CD4-positive, alpha-beta T cell treated with Interferon alpha-2 for 1 hour (primary cell): ENCODE measurements around the gene XRCC4.

ENCODE experiments used
- DNase-seq, 2 donors: peaks; one replicate each; pipeline ENCODE4 v3.0.0-alpha.2; 2020 to 2022

Gene XRCC4

DNA sequence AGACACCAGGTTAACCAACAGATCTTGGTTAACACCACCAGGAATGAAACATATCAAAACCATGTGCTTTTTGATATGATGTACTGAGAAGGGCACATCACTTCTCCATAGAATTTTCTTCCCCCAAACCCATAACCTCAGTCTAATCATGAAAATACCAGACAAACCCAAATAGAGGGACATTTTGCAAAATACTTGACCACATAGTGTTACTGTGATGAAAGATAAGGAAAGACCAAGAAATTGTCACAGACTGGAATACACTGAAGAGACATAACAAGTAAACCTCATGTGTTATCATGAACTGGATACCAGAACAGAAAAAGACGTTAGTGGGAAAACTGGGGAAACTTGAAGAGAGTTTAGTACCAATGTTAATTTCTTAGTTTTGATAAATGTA is 319.3 kb downstream of the XRCC4 start:
- no peak for DNase-seq

DNA sequence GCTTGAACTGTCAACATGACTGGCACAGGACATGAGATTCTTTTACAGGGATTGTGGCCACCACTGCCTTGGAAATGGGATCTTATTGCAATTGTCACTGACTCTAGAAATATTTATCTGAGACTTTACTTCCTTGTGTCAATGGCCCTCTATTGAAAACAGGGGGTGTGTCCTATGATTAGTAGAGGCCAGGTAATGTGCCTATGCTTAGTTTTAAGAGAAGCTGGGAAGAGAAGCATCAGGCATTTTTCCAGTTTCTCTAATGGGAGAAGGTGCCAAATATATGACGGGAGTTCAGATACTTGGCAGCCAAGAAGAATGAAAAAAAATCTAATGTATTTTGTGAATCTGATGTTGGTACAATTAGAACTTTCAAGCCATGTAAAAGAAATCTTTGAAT is 320.3 kb downstream of the XRCC4 start:
- DNase-seq, result no peak

DNA sequence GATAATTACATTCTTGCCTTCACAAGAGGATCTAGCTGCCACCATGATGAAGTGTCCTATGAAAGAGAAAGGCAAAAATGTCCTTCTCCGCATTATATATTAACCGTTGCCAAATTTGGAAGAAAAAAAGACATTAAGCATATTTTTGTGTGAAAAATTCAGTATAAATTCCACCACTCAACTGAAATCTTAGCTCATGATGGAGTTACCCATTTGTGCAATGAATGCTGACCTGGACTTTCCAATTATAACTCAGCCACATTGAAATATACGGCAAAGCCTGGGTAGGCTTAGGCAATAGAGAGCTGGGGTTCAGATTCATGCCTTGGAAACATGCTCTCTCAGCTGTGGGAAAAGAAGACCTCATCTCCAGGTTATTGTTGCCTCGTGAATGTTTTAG is 322.9 kb downstream of the XRCC4 start:
- no peak for DNase-seq

DNA sequence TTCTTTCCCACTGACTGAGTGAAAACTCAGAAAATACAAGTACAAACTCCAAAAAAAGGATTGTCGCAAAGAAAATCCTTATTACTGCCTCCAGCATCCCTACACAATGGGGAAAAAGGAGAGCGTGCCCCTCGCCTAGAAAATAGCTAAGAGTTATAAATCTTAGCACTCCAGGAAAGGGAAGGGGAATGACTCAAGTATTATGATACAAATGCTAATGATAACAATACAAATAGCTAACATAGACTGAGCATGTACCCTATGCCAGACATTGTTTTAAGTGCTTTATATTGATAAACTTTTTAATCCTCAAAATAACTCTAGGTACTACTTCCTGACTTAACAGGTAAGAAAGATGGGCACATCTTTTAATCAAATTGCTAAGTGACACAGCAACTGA is 323.4 kb downstream of the XRCC4 start:
- no peak for DNase-seq

DNA sequence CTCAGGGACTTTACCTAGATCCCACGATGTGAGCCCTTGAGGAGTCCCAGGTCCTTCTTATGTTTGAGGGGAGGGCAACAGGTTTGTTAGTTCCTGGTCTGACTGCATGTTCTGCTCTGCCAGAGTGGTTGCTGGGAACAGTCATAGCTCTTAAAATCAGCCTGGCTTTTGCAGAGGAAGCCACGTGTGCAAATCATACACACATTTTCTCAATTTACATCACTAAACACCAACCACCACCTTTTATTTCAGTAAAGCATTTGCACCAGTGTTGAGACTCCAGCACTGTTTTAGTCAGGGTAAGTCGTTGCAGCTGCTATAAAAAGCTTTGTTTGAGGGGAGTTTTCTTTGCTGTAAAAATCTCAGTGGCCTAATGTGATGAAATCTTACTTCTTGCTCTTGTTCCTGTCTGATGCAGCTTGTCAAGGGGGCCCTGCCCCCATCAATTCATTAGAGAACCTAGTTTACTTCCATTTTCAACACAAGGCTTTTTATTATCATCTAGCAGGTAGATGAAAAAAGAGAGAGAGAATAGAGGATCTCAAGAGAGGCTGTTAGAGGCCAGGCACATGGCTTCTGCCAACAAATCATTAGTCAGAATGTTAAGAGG is 323.9 kb downstream of the XRCC4 start:
- no peak for DNase-seq

DNA sequence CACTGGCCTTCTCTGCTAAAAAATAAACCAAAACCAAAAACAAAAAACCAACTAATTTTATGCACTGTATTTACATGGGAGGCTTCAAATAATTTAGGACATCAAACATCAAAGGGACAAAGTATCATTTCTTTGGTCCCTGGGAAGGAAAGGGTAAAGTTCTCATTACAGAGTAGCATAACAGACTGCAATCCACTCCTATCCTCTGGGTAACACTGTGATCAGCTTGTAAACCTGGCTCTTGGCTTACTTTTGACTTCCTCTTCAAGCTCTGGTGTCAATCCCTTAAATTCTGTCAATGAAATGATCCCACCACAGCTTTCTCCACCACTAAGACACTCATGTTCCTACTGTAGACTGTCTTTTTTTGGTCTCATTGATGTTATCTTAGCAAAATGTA is 324.4 kb downstream of the XRCC4 start:
- DNase-seq, result no peak
